Tibial nerve (tissue), 4 donors: ENCODE measurements around the gene ROMO1.

Source experiments
- EP300 ChIP-seq, 2 donors: sonication (generic); formaldehyde crosslinking; IDR thresholded peaks; one replicate each; pipeline ENCODE4 v1.6.1; 2017; ENCODE audit warnings: antibody characterized with exemption in 2 of 2, mild to moderate bottlenecking in 1 of 2
- POLR2A ChIP-seq, 2 donors: fragments of 450-650 bp; IDR thresholded peaks; one replicate each; pipeline ENCODE4 v1.6.1; 2017; ENCODE audit warnings: antibody characterized with exemption in 2 of 2, mild to moderate bottlenecking in 2 of 2, moderate library complexity in 2 of 2
- TF ChIP-seq, protein P1 (sequence below), 5 experiments: fragments of 200-600 bp in 3 of 5; fragments of 450-650 bp in 2 of 5; sonication (generic) in 3 of 5; IDR thresholded peaks; one replicate each; pipeline ENCODE4 v1.5.1; 2016 to 2019; ENCODE audit warnings: antibody characterized with exemption in 5 of 5, mild to moderate bottlenecking in 3 of 5, moderate library complexity in 2 of 5

DNA sequence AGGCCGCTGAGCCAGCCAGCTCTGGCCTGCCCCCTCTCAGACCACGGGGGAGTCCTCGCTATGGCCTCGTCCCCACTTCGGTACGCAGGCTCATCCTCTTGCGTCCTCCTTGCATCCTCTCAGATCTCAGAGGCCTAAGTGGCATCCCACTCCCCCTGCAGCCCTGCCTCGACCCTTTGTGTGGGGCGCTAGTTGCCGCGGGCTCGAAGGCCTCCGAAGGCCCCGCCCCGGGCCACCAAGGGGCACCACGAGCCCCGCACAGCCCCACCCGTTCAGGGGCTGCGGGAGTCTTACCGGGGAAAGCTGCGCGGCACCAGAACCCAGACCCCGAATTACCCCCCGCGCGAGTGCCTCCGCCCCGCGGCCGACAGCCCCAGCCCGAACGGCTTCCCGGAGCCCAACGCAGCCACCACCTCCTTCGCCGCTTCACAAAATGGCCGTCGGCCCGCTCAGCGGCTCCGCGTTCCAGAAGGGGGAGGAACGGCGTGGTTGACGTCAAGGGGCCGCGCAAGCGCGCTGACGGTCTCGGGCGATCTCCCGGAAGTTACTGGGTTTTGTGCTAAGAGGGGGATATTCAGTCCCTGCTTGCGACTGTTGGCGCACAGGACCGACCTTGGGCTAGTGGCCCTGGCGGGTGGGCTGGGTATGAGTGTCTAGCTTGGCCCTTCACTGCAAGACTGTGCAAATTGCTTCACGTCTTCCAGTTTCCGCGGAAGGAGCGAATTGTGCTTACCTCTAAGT, 34.6 kb upstream of the ROMO1 start, which contains the start of the genes CPNE1 and RBM12:
- TF ChIP-seq, protein P1, sequence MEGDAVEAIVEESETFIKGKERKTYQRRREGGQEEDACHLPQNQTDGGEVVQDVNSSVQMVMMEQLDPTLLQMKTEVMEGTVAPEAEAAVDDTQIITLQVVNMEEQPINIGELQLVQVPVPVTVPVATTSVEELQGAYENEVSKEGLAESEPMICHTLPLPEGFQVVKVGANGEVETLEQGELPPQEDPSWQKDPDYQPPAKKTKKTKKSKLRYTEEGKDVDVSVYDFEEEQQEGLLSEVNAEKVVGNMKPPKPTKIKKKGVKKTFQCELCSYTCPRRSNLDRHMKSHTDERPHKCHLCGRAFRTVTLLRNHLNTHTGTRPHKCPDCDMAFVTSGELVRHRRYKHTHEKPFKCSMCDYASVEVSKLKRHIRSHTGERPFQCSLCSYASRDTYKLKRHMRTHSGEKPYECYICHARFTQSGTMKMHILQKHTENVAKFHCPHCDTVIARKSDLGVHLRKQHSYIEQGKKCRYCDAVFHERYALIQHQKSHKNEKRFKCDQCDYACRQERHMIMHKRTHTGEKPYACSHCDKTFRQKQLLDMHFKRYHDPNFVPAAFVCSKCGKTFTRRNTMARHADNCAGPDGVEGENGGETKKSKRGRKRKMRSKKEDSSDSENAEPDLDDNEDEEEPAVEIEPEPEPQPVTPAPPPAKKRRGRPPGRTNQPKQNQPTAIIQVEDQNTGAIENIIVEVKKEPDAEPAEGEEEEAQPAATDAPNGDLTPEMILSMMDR (IDR thresholded peaks at IDR 0.05): peak in 1 of 5 experiments; percentile 34
- peak; percentile 94 to 99 for TF ChIP-seq POLR2A (IDR thresholded peaks at IDR 0.05)
- TF ChIP-seq EP300 (IDR thresholded peaks at IDR 0.05): peak; percentile 92 to 99
